NCI-H69 (cell line): ENCODE results near the gene ITM2B.
"Not testable (repeated sequence)": the region's sequence is repeated elsewhere in the genome, so short reads cannot be mapped to it uniquely, and the experiment has no call there.

Experiments used
- DNase-seq: peaks from one replicate; lab custom pipeline; 2025; lab: John Stamatoyannopoulos, UW

Gene ITM2B

DNA sequence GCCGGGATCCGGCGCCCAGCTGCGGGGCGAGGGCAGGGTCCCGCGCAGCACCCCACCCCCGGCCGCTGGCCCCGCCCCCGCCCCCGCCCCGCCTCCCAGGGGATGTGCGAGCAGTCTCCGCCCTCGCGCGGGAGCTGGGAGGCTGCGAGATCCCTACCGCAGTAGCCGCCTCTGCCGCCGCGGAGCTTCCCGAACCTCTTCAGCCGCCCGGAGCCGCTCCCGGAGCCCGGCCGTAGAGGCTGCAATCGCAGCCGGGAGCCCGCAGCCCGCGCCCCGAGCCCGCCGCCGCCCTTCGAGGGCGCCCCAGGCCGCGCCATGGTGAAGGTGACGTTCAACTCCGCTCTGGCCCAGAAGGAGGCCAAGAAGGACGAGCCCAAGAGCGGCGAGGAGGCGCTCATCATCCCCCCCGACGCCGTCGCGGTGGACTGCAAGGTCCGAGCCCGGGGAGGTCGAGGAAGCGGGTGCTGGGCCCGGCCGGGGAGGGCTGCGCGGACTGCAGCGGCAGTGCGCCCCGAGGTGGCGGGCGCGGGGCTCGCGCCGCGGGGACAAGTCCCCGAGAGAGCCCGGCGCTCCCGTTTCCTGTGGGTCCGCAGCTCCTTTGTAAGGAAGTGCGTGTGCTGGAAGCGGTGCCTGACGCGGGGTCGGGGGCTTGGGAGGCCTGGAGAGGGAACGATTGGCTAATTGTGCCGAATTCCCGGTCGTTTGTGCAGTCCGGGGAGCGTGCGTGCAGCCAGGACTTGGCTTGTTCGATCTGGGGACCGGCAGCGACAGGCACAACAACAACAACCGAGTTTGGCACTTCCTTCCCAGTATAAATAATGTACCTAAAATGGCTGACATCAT lies at the start of gene ITM2B:
Gene ITM2B (plus strand): TSS at position 161 of the 843 bp plus-strand sequence. CDS start 155 bp downstream, at position 316.
- peak; percentile 75 for DNase-seq

DNA sequence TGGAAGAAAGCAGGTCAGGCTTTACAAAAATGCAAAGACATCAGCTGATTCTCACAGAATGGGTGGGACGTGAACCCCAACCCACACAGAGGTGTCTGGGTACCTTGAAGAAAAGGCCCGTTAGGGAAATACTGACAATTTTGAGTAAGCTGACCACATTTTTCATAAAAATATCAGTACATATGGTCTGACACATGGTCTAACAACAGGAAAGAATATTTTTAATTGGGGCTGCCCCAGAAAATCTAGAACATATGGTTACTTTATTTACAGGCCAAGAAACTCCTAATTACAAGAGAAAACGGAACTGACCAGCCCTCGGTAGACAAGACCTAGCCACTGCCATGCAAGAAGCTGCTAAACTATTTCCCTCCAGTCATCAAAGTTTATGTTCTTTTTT lies 48.7 kb upstream of the ITM2B start:
- no peak for DNase-seq

DNA sequence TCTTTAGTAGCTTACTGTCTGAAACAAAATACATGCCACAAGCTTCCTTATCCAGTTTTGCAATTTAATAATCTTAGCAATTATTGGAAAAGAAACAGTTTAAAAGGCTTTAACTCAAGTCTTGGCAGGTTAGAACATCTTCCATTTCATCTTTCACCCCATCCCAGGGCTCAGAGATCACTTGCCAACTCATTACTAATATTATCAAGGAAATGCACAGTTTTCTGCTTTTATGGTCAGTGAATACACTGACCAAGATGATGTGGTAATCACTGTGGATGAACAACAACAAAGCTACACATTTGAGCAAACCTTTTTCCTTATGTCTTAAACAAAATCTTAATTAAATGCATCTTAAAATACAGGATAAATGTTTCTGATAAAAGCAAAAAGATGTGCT lies 48.0 kb upstream of the ITM2B start:
- DNase-seq, result no peak

DNA sequence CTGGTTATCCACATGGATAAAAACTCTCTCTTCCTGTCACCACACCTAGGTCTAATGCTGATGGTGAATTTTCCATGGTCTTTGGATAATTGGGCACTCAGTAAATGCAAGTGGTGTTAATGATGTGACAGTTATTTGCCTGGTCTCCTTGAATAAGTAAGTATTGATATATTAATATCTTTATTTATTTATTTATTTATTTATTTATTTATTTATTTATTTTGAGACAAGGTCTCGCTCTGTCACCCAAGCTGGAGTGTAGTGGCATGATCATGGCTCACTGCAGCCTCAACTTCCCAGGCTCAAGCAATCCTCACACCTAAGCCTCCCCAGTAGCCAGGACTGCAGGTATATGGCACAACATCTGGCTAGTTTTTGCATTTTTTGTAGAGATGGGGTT lies 46.3 kb upstream of the ITM2B start:
- DNase-seq, result no peak

DNA sequence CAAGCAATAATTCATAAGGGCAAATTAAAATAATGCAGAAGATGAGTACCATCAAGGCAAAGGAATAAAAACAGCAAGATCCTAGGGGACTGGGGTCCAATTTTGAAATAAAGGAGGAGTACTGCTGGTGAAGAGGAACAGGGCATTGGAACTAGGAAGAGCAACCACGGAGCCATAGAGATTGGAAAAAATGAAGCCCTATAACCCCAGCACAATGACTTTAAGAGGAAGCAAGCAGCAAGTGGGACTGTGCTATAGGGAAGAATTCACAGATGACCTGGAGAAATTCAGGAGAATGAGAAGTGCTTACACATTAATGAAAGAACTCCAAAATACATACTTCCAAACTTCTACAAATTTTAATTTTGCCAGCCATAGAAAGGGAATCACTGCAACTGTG lies 44.9 kb upstream of the ITM2B start:
- no peak for DNase-seq

DNA sequence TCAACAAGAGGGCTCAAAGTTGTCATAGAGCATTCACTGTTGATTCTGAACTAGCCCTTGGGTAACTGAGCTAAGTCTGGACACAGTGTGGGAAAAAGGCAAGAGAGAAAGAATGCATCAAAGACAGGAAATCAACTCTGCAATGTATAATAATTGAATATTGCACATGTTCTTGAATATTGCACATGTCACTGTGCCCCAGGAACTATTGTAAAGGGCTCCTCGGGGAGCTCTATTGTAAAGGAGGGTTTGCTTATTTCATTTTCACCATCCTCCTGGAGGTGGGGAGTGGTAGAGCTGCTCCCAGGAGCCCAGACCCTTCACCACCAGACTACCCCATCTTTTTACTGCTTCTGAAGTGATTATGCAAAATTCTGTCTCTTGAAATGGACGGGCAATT lies 44.4 kb upstream of the ITM2B start:
- DNase-seq, result peak; percentile 0

DNA sequence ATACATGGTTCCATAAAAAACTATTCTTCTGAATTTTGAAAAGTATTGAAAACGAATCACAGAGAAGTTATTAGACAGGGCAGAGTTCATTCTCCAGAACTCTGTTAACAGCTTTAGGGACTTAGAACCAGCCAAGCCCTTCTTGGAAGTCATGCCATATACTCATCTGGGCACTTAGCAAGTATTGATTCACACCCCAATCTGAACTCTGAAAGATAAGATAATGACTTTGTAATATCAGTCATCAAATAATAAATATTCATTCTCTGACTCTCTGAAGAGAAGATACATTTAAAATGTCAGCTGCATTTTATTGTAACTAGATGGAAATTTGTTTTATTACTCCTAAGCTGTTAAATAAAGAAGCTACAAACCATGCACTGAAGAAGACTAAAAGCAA lies 43.8 kb upstream of the ITM2B start:
- no peak for DNase-seq

DNA sequence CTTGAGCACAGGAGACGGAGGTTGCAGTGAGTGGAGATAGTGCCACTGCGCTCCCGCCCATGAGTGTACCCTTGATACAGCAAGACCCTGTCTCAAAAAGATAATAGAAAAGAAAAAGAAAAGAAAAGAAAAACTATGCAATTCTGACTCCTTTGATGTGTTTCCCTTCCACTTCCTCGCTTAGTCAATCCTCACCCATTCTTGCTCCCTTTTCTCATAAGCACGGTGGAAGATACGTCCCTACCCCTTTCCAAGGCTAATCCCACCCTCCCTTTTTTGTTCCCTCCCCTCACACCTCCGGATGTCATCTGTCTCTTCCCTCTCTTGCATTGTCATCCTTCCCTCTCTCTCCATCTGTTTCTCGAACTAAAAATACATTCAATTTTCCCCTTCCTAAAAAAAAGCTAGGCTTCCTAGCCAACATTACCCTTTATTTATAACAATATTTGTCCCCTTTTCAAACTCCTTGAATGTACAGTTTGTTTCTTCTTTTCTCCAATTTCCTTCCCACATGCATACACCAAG lies 40.5 kb upstream of the ITM2B start:
- no peak for DNase-seq

DNA sequence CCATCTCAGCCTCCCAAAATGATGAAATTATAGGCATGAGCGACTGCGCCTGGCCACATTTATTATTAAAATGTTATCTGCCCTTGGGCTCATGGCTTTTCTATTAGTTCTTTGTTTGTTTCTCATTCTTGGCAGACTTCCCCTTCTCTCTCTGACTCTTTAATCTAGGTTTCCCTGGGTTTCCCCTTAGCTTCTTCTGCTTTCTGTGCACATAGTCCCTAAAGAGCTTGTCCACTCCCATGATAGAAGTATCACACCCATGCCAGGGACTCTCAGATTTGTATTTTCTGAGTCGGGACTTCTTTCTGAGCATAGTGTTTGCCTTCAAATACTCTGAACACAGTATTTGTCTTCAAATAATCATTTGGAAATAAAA lies 38.6 kb upstream of the ITM2B start:
- no peak for DNase-seq

DNA sequence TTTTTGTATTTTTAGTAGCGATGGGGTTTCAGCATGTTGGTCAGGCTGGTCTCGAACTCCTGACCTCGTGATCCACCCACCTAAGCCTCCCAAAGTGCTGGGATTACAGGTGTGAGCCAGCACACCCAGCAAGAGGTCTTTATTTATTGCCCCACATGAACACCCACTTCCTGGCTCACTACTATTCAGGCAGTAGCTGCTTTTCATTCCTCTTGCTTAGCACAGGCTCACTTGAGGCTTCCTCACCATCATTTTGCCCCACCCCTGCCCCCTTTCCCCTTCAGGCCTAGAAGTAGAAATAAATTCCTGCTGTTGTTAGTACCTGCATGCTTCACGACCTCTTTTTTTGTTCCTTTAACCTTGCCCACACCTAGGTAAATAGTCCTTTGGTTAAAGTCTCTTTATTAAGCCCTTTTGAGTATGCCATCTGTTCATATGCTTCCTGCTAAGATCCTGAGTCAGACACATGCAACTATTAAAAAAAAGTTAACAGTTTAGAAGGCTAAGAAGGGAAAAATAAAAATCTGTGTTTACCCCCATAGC lies 33.5 kb upstream of the ITM2B start:
- peak; percentile 77 for DNase-seq

DNA sequence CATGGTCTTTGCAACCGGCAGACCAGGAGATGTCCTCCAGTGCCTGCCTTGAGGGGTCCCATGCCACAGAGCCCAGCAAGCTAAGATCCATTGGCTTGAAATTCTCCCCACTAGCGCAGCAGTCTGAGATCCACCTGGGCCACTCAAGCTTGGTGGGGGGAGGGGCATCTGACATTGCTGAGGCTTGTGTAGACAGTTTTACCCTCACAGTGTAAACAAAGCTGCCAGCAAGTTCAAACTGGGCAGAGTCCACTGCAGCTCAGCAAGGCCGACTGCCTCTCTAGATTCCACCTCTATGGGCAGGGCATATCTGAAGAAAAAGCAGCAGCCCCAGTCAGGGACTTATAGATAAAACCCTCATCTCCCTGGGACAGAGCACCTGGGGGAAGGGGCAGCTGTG lies 32.0 kb upstream of the ITM2B start:
- no peak for DNase-seq

DNA sequence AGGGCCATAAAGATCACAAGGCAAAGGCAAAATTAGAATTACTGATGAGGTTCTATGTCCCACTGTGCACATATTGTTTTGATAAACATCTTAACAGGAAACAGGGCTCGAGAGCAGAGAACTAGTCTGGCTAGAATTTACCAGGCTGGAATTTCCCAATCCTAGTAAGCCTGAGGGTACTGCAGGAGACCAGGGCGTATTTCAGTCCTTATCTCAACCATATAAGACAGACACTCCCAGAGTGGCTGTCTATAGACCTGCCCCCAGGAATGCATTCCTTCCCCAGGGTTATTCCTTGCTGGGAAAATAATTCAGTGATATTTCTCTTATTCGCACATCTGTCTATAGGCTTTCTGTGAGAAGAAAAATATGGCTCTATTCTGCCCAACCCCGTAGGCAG lies 25.8 kb upstream of the ITM2B start:
- DNase-seq, result not testable (repeated sequence)

DNA sequence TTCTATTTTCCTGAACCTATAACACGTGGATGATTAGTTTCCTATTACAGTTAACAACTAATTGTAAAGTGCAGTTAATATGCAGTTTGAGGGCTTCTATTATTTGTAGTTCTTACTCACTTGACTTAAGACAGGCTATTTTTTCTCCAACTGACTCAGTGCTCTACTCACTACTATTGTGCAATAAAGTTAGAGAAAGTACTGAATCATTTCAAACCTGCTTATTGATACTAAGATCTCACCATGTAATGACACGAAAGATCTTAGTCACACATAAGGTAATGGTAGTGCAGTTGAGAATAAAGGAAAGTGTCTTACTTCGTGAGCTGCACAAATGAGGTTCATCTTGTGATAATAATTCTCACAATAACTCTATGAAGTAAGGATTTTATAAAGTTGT lies 22.8 kb upstream of the ITM2B start:
- no peak for DNase-seq

DNA sequence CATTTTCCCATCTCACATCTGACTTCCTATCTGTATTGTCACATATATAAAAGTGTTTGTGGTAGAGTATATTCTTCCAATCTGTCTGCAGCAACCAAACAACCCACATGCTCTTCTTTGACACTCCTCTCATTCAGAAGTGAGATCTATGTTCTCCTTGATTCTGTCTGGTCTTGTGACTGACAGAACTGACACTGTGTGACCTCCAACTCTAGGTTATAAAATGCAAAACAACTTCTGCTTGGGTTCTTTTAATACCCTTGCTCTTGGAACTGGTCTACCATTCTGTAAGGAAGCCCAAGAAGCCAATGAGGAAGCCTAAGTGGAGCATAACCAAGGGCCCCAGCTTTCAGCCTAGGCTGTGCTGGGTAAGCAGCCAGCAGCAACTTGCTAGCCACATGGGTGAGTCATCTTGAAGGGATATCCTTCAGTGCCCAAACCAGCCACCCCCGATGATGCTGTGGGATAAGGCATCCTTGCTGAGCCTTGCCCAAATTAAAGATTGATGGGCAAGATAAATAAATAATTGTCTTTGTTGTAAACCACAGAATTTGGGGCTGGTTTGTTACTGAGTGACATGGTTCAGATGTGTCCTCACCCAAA lies 18.4 kb upstream of the ITM2B start:
- DNase-seq, result no peak

DNA sequence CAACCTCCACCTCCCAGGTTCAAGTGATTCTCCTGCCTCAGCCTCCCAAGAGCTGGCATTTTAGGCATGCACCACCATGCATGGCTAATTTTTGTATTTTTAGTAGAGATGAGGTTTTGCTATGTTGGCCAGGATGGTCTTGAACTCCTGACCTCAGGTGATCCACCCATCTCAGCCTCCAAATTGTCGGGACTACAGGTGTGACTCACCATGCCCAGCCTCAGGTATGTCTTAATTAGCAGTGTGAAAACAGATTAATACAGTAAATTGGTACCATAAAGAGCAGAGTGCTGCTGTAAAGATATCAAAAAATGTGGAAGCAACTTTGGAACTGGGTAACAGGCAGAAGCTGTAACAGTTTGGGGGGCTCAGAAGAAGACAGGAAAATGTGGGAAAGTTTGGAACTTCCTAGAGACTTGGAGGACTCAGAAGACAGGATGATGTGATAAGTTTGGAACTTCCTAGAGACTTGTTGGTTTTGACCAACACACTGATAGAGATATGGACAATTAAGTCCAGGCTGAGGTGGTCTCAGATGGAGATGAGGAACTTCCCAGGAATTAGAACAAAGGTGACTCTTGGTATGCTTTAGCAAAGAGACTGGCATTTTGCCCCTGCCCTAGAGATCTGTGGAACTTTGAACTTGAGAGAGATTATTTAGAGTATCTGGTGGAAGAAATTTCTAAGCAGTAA lies 17.3 kb upstream of the ITM2B start:
- not testable (repeated sequence) for DNase-seq

DNA sequence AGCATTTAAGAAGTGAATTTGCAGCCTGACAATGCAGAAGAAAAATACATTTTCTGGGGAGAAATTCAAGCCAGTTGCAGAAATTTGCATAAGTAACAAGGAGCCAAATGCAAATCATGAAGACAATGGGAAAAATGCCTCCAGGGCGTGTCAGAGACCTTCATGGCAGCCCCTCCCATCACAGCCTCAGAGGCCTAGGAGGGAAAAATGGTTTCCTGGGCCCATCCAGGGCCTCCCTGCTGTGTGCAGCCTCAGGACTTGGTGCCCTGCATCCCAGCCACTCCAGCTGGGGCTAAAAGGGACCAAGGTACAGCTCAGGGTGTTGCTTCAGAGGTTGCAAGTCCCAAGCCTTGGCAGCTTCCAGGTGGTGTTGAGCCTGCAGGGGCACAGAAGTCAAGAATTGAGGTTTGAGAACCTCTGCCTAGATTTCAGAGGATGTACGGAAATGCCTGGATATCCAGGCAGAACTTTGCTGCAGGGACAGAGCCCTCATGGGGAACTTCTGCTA lies 16.7 kb upstream of the ITM2B start:
- no peak for DNase-seq

DNA sequence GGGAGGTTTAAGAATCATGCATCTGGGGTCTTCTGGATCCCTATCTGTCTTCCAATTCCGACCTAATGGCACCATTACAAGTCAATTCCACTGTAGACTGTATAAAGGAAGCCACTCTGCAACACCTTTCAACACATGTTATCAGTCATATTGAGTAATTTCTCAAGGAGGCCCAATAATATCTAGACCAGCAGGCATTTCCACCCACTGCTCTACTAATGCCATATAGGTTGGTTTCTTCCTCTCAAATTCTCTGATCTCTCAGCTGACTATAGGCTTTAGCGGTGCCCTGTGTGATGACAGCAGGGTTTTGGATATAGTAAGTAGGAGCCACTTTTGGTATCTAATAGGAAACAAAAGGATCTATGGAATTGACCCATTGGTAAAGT lies 12.4 kb upstream of the ITM2B start:
- no peak for DNase-seq

DNA sequence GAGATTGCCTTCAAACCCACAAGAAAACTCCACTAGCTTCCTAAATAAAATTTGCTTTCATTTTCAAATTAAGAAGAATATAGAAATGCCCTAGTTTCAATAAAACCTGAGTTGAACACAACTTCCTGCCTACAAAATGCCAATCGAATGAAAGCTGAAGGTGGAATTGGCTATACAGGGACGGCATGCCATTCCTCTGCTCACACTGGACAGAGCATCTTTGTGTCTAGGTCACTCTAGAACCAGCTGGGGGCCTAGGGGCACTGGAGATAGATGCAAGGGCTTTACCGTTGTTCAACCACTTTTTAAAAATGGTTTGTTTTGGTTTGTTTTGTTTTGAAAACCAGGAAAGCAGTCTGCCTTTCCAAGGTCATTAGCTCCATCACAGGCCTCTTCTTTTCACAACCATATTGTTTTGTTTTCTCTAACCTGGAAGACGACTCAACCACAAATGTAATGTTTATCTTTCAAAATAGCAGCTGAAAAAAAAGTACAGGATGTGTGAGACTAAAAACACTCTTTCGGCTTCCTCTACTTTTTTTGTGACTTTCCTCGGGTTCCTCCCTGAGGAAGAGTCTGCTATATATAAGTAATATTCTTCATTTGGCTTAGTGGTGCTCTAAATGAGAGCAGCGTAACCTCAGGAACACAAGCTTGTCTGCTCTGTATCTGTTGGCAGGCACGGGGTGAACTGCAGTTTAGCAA lies 11.9 kb upstream of the ITM2B start:
- DNase-seq, result no peak

DNA sequence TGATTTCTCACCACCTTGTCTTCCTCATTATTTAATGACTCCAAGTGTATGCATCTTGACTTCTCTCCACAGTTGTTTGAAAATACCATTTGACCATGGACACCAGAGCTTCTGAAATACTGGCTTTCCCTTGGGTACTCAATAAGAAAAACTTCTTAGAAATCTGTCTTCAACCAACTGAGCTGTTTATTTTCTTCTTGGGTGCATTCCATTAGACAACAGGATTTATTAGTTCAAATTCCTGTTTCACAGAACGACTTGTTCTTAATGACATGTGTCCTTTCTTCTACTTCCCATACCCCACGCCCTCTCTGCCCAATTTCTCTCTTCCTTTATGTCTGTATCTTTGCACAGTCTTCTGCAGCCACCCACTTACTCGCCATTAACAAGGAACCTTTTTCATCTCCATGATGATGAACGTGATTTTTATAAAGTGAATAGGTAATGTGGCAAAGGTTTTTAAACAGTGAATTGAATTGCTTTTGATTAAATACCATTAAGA lies 11.3 kb upstream of the ITM2B start:
- no peak for DNase-seq

DNA sequence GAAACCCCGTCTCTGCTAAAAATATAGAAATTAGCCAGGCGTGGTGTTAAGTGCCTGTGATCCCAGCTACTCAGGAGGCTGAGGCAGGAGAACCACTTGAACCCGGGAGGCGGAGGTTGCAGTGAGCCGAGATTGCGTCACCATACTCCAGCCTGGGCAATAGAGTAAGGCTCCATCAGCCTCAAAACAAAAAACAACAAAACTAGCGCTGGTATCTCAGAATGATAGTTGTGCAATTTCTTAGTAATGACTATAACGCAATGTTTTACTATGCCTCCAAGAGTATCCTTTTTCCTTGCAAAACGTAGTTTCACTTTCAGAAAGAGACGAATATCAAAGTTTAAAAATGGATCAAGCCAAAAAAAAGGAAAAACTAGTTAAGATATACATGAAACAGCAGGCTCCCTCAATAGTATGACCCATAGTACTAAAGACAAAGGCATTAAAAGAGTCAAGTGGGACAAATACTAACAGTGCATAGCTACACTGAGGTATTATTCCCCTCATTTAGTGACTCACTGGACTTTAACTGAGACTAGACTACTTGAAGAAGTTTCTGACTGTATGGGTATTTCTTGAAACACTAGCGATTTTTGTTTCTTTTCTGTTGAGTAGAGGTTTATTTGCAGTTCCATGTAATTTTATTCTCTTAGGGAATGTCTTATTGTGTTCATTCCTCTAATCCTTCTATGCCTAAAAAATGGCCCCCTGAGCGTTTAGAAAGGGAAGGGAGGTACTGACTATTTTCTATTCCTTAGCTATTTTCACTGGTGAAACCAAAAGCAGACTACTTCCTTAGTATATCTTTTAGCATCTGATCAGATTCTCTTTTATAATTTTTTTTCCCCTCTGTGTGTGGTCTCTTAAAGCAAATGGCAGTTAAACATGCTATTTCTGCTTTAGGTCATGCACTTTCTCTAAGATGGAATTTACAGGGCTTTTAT lies 10.4 kb upstream of the ITM2B start:
- no peak for DNase-seq
